Measurements from ENCODE around the gene POLDIP3.

The POLDIP3 gene

GRCh38 chr22:42614312-42615091 is at the start of gene POLDIP3:
Gene POLDIP3, minus strand, starts transcription at chr22:42614883. Its CDS starts 26 bp downstream, at chr22:42614857.
- DNase-seq: peak; percentile 98

DNA sequence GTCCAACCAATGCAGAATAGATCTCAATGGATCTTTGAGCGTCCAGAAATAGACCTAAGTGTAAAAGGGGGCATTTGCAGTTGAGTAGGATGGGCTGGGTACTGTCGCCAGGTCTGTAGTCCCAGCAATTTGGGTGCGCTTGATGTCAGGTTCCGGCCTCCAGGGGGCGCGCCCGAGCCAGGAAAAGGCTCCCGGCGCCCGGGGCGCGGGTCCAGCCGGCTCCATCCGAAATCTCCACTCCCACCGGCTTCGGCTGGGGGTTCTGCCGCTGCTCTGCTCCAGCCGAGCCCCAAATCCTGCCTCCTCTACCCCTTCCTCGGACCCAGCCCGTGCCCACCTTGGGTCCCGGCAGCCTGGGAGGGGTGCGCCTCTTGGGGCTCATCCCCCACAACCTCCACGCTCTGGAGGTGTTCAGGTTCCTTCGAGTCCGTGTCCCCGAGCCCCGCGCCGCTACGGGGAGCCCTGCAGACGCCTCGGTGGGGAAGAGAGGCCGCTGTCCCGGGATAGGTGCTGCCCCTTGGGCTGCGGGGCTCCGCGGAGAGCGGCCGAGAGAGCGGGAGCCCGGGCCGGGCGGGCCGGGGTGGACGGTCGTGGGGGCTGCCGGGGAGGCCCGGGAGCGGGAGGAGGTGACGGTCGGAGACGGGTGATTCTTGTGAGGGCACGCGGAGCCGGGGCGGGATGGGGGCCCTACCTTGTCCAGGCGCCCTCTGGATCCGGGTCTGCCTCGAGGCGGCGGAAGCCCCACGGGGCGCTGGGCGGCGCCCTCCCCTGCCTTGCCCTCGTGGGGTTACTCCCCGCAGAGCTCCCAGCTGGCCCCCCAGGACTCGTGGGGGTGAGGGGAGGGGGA is 47.5 kb upstream of the POLDIP3 start:
- DNase-seq: peak; percentile 85

DNA sequence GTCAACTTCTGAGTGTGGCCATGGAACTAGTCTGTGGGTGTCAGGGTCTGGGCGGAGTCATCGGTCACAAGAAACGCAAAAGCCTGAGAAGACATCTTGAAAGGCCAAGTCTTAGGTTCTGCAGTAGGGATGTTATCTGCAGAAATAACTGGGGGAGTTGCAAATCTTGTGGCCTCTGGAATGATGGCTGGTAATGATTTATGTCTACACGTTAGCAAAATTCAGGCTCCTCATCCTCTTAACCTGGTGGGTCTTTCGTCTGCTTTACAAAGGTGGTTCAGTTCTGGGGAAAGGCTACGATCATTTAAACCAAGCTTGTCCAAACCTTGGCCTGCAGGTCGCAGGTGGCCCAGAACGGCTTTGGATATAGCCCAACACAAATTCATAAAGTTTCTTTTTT is 41.9 kb upstream of the POLDIP3 start:
- DNase-seq: no peak

GRCh38 chr22:42655693-42656092 is 41.0 kb upstream of the POLDIP3 start:
- no peak for DNase-seq

DNA sequence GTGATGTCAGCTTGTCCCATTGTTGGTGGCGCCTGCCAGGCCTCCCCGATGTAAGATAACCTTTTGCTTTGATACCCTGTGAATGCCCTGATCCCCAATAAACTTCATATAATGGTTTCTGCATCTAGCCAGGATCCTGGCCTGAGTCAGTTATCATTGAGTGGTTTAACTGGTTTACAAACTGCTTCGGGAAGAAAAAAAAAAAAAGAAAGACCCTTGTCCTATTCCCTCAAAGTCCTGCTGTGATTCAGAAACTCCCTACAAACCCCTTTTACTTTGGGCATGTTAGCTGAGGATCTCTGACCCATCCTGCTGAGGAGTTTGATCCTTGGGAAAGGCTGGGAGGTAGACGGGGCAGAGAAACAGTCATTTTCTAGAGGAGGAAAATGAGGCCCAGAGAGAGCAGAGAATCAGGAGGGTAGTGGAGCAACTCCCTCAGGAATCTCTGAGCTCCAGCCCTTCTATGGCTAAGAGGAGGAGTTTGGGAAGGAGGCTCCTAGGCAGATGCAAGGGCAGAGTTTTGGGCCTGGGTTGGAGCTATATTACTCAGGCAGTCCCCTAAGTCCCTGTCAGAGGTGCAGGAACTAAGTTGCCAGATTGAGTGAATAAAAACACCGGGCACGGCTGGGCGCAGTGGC is 39.9 kb upstream of the POLDIP3 start:
- no peak for DNase-seq

- DNase-seq: no peak
Observed at GRCh38 chr22:42653999-42654398, 39.3 kb upstream of the POLDIP3 start.

- DNase-seq: no peak
Observed at GRCh38 chr22:42651134-42651533, 36.5 kb upstream of the POLDIP3 start.

DNA sequence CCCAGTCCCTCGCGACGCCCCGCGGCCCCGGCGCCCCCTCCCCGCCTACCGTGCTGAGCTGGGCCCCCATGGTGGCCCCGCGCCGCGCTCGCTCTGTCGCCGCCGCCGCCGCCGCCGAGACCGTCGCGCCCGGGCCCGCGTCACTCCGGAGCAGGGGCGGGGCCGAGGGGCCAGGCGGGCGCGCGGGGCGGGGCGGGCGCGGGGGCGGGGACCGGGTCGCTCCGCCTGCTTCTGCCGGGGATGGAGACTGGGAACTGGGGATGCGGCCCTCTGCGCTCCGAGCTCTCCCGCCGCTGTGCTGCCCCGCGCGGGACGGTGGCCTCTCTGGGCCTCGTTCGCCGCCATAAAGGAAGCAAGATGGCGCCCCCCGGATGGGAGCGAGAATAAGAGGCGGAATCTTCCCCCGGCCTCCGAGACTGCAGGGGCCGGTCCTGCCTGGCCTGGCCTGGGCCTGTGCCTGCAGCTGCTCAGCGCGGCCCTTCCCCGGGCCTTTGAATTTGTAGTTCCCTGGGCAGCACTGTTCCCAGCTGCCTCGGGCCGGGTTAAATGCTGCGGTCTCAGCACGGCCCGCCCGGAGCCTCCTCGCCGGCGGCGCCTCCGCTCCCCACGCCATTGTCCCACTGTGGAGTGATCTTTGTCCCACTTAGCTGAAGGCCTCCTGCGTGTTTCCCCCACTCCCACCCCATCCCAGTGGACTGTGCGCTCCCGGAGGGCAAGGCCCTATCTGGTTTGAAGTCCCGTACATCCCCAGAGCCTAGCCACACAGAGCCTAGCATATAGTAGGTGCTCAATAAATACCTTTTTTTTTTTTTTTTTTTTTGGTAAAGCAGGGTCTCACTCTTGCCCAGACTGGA is 34.8 kb upstream of the POLDIP3 start, which contains the start of gene CYB5R3:
Gene CYB5R3 (minus strand): TSS at position 147 of the 854 bp plus-strand sequence. CDS start 77 bp downstream, at position 70.
- peak; percentile 87 for DNase-seq

DNA sequence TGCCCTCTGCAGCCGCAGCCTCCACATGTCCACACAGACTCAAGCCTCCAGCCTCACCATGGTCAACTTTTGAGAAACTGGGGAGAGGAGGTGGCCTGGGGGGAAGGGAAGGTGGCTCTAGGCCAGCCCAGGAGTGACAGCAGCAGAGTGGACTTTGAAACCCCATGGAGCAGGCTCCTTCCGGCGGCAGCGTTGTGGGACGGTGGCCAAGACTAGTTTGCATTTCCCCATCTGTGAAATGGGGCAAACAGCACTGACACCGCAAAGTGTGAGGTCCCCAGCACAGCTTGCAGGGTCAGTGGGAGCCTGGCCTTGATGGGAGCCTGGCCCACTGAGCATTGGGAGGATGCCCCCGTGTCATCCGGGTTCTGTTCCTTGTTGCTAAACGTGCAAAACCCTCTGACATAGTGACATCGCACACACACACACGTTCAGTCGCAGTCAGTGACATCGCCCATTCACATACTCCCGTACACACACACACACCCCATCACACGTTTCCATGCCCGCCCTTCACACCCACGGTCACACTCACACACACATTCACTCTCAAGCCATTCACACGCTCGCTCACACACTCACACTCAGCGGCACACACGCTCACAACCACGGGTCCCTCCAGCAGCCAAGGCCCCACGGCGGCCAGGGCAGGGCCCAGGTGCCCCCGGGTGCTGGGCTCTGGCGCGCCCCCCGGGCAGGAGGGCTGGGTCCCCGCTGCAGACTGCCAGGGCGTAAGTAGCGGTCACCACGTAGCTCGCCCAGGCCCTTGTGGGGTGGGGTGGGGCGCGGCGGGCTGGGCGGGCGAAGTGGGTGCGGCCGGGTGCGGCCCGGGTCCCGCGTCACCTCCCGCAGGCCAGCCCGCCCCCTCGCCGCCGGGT is 33.9 kb upstream of the POLDIP3 start:
- no peak for DNase-seq

DNA sequence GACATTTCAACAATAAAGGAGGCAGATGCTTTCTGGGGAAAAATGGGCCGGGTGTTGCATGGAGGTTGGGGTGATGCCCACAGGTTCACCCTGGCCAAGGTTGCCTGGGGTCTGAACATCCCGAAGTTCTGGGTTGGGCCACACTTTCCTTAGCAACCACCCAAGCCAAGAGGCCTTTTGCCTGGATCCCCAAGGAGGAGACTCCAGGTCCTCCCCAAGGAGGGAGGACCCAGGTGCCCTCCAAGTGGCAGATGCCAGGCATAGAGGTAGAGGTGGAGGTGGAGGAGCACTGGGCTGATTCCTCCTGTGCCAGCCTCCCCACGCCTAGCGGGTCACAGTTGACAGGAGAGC is 33.3 kb upstream of the POLDIP3 start:
- DNase-seq: no peak

DNA sequence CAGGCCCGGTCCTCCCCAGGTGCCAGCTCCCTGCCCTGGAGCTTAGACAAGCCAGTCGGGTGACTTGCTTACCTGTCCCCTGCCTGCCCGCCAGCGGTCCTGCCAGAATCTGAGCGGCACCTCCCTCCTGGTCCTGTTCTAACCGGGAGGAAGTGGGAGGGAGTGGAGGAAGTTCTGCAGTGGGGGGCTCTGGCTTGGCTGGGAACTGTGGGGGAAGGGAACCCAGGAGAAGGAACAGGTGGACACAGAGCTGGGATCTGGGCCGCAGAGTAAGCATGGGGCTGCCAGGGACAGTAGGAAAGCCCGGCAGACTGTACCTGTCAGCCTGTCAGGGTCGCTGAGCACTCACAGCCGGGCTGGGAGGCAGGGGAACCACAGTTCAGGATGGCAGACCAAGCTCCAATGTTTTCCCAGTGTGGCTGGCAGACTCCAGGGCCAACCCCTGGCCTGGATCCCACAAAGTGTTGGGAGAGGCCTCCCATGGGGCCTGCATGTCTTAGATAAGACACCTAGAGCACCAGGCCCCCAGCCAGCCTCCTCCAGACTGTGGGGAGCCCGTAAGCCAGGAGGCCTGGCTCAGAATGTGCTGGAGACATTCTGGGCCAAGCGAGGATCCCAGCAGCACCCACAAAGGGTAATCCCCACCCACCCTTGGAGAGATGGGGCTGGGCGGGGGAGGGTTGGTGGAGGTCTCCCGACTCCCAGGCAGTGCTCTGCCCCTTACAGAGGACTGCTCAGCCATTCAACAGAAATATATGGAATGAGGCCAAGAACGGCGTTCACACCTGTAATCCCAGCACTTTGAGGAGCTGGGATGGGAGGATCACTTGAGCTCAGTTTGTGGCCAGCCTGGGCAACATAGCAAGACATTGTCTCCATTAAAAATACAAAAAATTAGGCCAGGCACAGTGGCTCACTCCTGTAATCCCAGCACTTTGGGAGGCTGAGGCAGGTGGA is 32.2 kb upstream of the POLDIP3 start:
- no peak for DNase-seq

DNA sequence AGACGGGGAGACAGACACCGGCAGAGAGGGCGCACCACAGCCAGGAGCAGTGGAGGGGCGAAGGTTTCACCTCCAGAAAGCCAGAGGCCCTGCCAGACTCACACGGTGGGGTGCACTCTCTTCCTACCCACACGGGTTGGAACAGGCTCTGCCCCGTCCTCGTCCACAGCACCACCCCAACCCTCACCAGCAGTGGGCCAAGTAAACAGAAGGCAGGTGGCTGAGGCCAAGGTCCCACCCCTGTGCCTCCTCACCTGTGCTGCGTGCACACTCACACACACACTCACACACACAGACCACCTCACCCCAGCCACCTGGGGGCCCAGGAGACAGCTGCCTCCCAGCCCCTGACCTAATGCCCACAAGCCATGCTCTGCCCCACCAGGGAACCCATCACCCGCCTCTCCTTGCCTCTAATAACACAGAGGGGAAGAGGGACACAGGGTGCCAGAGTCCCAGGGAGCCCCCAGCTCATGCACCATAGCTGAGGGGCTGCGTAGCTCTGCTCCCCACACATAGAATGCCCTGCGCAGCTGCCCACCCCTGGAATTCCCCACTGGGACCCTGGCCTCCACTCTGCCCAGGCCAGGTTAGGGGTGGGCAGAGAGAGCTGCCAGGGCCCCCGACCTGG is 31.4 kb upstream of the POLDIP3 start:
- no peak for DNase-seq

DNA sequence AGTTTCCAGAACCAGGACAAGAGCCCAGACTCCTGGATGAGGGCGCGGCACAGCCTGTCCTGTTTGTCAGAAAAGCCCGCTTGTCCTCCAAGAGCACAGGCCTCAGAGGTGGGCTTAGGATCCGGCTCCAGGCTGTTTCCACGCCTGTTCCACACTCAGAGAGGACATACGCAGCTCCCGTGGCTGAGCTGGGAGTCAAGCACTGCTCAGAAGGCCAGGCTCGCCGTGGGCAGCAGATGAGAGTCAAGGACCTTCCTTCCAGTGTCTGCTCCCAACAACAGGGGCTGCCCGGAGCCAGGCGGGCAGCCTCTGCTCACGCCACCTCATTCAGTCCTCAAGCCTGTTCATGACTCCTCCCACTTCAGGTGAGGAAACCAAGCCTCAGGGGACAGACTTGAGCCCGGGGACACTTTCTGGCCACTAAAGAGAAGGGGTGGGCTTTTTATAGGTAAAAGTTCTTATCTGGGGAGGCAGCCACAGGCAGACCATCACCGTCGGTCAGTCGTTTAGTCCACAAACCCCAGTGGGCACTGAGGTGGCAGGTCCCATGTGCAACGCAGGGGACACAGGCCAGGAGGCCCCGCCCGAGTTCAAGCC is 30.8 kb upstream of the POLDIP3 start:
- no peak for DNase-seq

DNA sequence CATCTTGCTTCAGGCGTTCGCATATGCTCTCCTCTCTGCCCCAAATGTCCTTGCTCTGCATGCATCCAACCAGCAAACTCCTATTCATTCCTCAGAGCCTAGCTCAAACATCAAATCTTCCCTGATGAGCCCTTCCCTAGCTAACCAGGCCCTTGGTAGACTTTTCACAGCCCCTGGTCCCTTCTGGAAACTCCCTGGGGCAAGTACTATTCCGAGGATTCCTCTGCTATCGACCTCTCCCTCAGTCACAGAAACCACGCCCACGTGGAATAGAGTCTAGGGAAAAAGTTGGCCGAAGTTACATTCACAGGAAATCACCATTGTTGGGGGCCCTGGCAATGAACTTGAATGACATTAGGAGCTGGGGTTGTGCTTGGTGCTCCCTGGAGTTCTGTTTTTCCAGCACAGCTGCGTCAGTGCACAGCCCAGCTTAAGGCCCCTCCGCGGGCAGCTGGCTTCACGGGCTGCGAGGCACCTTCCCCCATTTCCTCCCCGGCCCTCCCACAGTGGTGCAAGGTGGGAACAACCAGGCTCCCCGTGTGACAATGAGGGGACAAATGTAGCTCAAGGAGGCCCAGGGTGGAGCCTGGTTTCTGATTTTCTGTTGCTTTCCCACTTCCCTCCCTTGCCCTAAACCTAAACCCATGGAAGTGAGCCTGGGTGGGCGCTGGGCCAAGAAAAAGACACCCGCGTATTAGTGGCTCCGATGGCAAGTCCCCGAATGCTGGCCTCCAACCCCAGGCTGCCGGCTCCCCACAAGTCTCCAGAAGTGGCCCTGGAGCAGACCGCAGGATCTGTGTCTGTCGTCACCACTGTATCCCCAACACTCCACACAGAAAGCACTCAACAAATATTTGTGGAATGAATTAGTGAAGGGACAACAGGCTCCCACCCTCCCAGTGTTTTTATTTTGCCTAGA is 30.0 kb upstream of the POLDIP3 start:
- no peak for DNase-seq

GRCh38 chr22:42643634-42644421 is 29.1 kb upstream of the POLDIP3 start:
- no peak for DNase-seq

DNA sequence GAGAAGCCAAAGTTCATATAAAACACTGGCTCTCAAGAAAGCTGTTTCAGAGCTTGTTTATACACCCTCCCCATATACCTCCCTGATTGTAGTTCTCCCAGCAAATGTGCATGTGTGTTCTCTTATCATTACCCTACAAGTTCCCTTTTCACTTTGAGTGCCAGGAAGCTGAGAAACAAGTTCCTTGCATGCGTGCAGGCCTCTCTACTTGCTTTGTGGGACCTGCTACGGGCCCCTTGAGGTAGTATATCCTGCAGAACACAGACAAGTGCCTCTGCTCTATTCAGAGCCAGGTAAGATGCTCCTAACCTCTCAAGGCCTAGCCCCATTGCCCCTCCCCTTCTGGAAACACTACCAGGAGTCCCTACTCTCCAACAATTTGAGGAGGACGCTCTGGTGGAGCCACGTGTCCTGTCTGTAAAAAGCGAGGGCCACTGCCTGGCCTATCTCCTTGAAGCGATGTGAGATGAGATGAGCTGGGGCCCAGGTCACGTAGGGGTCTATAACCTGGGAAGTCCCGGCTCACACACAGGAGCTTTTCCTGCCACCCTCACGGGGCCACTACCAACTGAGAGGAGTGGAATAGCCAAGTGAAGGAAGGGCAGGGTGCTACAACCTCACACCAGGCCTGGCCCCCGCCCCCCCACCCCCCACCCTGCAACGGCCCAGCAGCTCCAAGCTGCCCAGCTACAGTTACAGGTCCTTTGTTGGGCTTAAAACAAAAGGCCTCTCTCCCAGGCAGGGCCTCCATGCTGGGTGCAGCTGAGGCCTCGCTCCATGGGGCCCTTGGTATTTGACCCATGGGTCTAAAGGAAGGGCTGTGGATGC is 28.3 kb upstream of the POLDIP3 start:
- no peak for DNase-seq
